HepG2 (cell line): ENCODE data around the gene SELENOM. TPM values are rescaled to one million over a fixed set of nuclear protein-coding genes. Genes with fewer than 3 reads are reported as not detected.
A peak's percentile ranks its signal among the peaks of the same experiment; 100 is the strongest.

Experiments used
- FOXM1 ChIP-seq: sonication (generic); formaldehyde crosslinking; IDR thresholded peaks from 2 replicates; pipeline ENCODE4 v1.5.0; 2020; ENCODE audit warnings: missing genetic modification reagents
- MAF1 ChIP-seq: sonication (generic); formaldehyde crosslinking; IDR thresholded peaks from 2 replicates; pipeline ENCODE4 v1.5.0; 2020; ENCODE audit warnings: missing genetic modification reagents, borderline replicate concordance
- MTF1 ChIP-seq: sonication (generic); formaldehyde crosslinking; IDR thresholded peaks from 2 replicates; pipeline ENCODE4 v1.5.0; 2020; ENCODE audit warnings: missing genetic modification reagents
- NFATC3 ChIP-seq: sonication (generic); formaldehyde crosslinking; IDR thresholded peaks from 2 replicates; pipeline ENCODE4 v1.5.1; 2020; ENCODE audit warnings: mild to moderate bottlenecking, missing genetic modification reagents
- NFYB ChIP-seq: sonication (generic); formaldehyde crosslinking; IDR thresholded peaks from 2 replicates; pipeline ENCODE4 v1.4.0; 2020; ENCODE audit warnings: missing genetic modification reagents
- RBAK ChIP-seq: sonication (generic); formaldehyde crosslinking; IDR thresholded peaks from 2 replicates; pipeline ENCODE4 v1.5.1; 2020; ENCODE audit warnings: mild to moderate bottlenecking, missing genetic modification reagents
- TBX2 ChIP-seq: sonication (generic); formaldehyde crosslinking; IDR thresholded peaks from 2 replicates; pipeline ENCODE4 v1.5.0; 2020; ENCODE audit warnings: missing genetic modification reagents, mild to moderate bottlenecking, borderline replicate concordance
- TCF7L2 ChIP-seq: IDR thresholded peaks from 2 replicates; pipeline ENCODE4 v1.6.1; 2011; ENCODE audit warnings: mild to moderate bottlenecking, low read depth, low read length, moderate library complexity
- TP53 ChIP-seq: sonication (generic); formaldehyde crosslinking; conservative IDR thresholded peaks from 2 replicates; pipeline ENCODE4 v1.4.0; 2020; ENCODE audit warnings: missing genetic modification reagents
- ZBTB21 ChIP-seq: sonication (generic); formaldehyde crosslinking; IDR thresholded peaks from 2 replicates; pipeline ENCODE4 v1.4.0; 2020; ENCODE audit warnings: missing genetic modification reagents
- ZIK1 ChIP-seq: sonication (generic); formaldehyde crosslinking; IDR thresholded peaks from 2 replicates; pipeline ENCODE4 v1.5.0; 2020; ENCODE audit warnings: mild to moderate bottlenecking, low read depth, missing genetic modification reagents, borderline replicate concordance
- ZNF264 ChIP-seq: sonication (generic); formaldehyde crosslinking; IDR thresholded peaks from 2 replicates; pipeline ENCODE4 v1.4.0; 2020; ENCODE audit warnings: missing genetic modification reagents
- ZNF431 ChIP-seq: sonication (generic); formaldehyde crosslinking; IDR thresholded peaks from 2 replicates; pipeline ENCODE4 v1.9.0; 2022; ENCODE audit warnings: missing genetic modification reagents, low read depth, mild to moderate bottlenecking, borderline replicate concordance
- ZNF503 ChIP-seq: sonication (generic); formaldehyde crosslinking; IDR thresholded peaks from 2 replicates; pipeline ENCODE4 v1.4.0; 2020; ENCODE audit warnings: missing genetic modification reagents
- polyA plus RNA-seq, 8 experiments: library from polyadenylated mRNA; depleted of rRNA in 3 of 8; stranded (reverse) in 7 of 8; unstranded in 1 of 8; fragments of >200 nt; fragmentation: Illumina TruSeq in 4 of 8; extraction: Trizol in 4 of 8; gene quantifications; 2 replicates each; pipeline versions ENCODE4 v1.2.1 to v1.2.3, GENCODE V29; 2011 to 2016; ENCODE audit warnings: low read depth in 4 of 8, missing spikeins in 1 of 8, mixed read lengths in 1 of 8; ENCODE audit not compliant: insufficient read depth in 1 of 8
- total RNA-seq, 5 experiments: library from RNA; depleted of rRNA; stranded (reverse); fragments of >200 nt; fragmentation: Illumina TruSeq; extraction: Trizol; gene quantifications; 2 replicates each; pipeline ENCODE4 v1.2.3, GENCODE V29; 2016; ENCODE audit warnings: low read depth in 1 of 5
- TF ChIP-seq, protein P1 (sequence below): IDR thresholded peaks from 2 replicates; pipeline ENCODE4 v1.6.1; 2016
- TF ChIP-seq, protein P2 (sequence below): sonication (generic); formaldehyde crosslinking; IDR thresholded peaks from 2 replicates; pipeline ENCODE4 v1.5.0; 2020; ENCODE audit warnings: missing genetic modification reagents, mild to moderate bottlenecking, borderline replicate concordance
- TF ChIP-seq, protein P3 (sequence below): sonication (generic); formaldehyde crosslinking; IDR thresholded peaks from 2 replicates; pipeline ENCODE4 v1.5.0; 2020; ENCODE audit warnings: mild to moderate bottlenecking, missing genetic modification reagents, moderate library complexity
- TF ChIP-seq, protein P4 (sequence below): sonication (generic); formaldehyde crosslinking; IDR thresholded peaks from 2 replicates; pipeline ENCODE4 v1.5.1; 2020; ENCODE audit warnings: missing genetic modification reagents, mild to moderate bottlenecking, borderline replicate concordance

Gene SELENOM
- total and polyA plus RNA-seq, 2 of the 13 experiments (the other 11 are each of a cell fraction or from before 2014, with no cell fraction given), result 4.1 to 4.3 TPM

GRCh38 chr22:31079095-31079642 lies 28.2 kb downstream of the SELENOM start (continued):
- no peak for TF ChIP-seq FOXM1
- TF ChIP-seq ZBTB21, result no peak
- TF ChIP-seq, protein P1, sequence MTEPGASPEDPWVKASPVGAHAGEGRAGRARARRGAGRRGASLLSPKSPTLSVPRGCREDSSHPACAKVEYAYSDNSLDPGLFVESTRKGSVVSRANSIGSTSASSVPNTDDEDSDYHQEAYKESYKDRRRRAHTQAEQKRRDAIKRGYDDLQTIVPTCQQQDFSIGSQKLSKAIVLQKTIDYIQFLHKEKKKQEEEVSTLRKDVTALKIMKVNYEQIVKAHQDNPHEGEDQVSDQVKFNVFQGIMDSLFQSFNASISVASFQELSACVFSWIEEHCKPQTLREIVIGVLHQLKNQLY (CRISPR knock-in tag), result no peak; the same call in 1 of the 2 replicates
- 0 out of 2 replicates have a peak, but pooled peaks have one; percentile 42 for TF ChIP-seq ZNF264 (CRISPR knock-in tag)
- TF ChIP-seq, protein P2, sequence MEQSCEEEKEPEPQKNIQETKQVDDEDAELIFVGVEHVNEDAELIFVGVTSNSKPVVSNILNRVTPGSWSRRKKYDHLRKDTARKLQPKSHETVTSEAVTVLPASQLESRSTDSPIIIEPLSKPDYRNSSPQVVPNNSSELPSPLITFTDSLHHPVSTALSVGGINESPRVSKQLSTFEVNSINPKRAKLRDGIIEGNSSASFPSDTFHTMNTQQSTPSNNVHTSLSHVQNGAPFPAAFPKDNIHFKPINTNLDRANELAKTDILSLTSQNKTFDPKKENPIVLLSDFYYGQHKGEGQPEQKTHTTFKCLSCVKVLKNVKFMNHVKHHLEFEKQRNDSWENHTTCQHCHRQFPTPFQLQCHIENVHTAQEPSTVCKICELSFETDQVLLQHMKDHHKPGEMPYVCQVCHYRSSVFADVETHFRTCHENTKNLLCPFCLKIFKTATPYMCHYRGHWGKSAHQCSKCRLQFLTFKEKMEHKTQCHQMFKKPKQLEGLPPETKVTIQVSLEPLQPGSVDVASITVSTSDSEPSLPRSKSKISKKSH, result no peak
- peak; percentile 83 for TF ChIP-seq TBX2 (CRISPR knock-in tag)
- TF ChIP-seq, protein P3, sequence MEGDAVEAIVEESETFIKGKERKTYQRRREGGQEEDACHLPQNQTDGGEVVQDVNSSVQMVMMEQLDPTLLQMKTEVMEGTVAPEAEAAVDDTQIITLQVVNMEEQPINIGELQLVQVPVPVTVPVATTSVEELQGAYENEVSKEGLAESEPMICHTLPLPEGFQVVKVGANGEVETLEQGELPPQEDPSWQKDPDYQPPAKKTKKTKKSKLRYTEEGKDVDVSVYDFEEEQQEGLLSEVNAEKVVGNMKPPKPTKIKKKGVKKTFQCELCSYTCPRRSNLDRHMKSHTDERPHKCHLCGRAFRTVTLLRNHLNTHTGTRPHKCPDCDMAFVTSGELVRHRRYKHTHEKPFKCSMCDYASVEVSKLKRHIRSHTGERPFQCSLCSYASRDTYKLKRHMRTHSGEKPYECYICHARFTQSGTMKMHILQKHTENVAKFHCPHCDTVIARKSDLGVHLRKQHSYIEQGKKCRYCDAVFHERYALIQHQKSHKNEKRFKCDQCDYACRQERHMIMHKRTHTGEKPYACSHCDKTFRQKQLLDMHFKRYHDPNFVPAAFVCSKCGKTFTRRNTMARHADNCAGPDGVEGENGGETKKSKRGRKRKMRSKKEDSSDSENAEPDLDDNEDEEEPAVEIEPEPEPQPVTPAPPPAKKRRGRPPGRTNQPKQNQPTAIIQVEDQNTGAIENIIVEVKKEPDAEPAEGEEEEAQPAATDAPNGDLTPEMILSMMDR (CRISPR knock-in tag), result peak; percentile 34
- TF ChIP-seq ZNF503 (CRISPR knock-in tag), result no peak
- TF ChIP-seq ZIK1 (CRISPR knock-in tag), result 0 out of 2 replicates have a peak, but pooled peaks have one; percentile 31
- TF ChIP-seq TCF7L2, result no peak; the same call in 1 of the 2 replicates
- no peak for TF ChIP-seq MTF1
- peak; percentile 80 for TF ChIP-seq NFYB (CRISPR knock-in tag)
- no peak for TF ChIP-seq RBAK
- no peak for TF ChIP-seq MAF1
- TF ChIP-seq NFATC3, result no peak
- TF ChIP-seq ZNF431 (CRISPR knock-in tag), result peak; percentile 58; the same call in 1 of the 2 replicates
- TF ChIP-seq TP53 (CRISPR knock-in tag), result no peak
- TF ChIP-seq, protein P4, sequence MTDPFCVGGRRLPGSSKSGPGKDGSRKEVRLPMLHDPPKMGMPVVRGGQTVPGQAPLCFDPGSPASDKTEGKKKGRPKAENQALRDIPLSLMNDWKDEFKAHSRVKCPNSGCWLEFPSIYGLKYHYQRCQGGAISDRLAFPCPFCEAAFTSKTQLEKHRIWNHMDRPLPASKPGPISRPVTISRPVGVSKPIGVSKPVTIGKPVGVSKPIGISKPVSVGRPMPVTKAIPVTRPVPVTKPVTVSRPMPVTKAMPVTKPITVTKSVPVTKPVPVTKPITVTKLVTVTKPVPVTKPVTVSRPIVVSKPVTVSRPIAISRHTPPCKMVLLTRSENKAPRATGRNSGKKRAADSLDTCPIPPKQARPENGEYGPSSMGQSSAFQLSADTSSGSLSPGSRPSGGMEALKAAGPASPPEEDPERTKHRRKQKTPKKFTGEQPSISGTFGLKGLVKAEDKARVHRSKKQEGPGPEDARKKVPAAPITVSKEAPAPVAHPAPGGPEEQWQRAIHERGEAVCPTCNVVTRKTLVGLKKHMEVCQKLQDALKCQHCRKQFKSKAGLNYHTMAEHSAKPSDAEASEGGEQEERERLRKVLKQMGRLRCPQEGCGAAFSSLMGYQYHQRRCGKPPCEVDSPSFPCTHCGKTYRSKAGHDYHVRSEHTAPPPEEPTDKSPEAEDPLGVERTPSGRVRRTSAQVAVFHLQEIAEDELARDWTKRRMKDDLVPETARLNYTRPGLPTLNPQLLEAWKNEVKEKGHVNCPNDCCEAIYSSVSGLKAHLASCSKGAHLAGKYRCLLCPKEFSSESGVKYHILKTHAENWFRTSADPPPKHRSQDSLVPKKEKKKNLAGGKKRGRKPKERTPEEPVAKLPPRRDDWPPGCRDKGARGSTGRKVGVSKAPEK, result no peak
